ENCODE results near the gene MYH14. TPM values are rescaled to one million over a fixed set of nuclear protein-coding genes. Genes with fewer than 3 reads are reported as not detected.

The MYH14 gene
- total and polyA plus RNA-seq, 9 of the 15 experiments (the other 6 are each of a cell fraction or from before 2014, with no cell fraction given) = 0.04 to 0.86 (median 0.19) TPM; not detected in 2

- peak; percentile 73 for TF ChIP-seq MGA (IDR thresholded peaks at IDR 0.05)
- no peak for TF ChIP-seq ILK (tag; IDR thresholded peaks at IDR 0.05; ENCODE audit: borderline replicate concordance, low read depth)
- no peak for TF ChIP-seq ATF3 (IDR thresholded peaks at IDR 0.05)
- no peak for TF ChIP-seq ATF3 (CRISPR knock-in tag; conservative IDR thresholded peaks at IDR 0.05)
- TF ChIP-seq L3MBTL2 (IDR thresholded peaks at IDR 0.05) = peak; percentile 57
- TF ChIP-seq RERE (CRISPR knock-in tag; IDR thresholded peaks at IDR 0.05; ENCODE audit: borderline replicate concordance) = no peak
- TF ChIP-seq ZBTB7A (IDR thresholded peaks at IDR 0.05; ENCODE audit: borderline replicate concordance, control insufficient read depth, low read depth, low read length) = 0 out of 2 replicates have a peak, but pooled peaks have one; percentile 28
These were observed 27.2 kb downstream of the MYH14 start (continued) for GRCh38 chr19:50230379-50231351.

All from K562 (cell line).